Mucosa of rectum (tissue), 2 donors: ENCODE results near the gene CLASP1.

Experiments used
- H3K27ac ChIP-seq, 2 donors: one replicate each; pipeline ENCODE4 v1.7.0; 2013; ENCODE audit warnings: inconsistent platforms in 2 of 2, low read depth in 2 of 2, low read length in 2 of 2
- H3K27me3 ChIP-seq, 2 donors: one replicate each; pipeline ENCODE4 v1.7.0; 2013; ENCODE audit warnings: low read length in 2 of 2; ENCODE audit not compliant: control insufficient read depth in 2 of 2, insufficient read depth in 2 of 2
- H3K36me3 ChIP-seq, 2 donors: one replicate each; pipeline ENCODE4 v1.7.0; 2013; ENCODE audit warnings: low read length in 2 of 2; ENCODE audit not compliant: control insufficient read depth in 2 of 2, insufficient read depth in 2 of 2
- H3K4me1 ChIP-seq, 2 donors: one replicate each; pipeline ENCODE4 v1.7.0; 2013; ENCODE audit warnings: low read length in 2 of 2, mild to moderate bottlenecking in 1 of 2; ENCODE audit not compliant: control insufficient read depth in 2 of 2, insufficient read depth in 2 of 2
- H3K4me3 ChIP-seq, 2 donors: one replicate each; pipeline ENCODE4 v1.7.0; 2013; ENCODE audit warnings: low read length in 2 of 2
- H3K9ac ChIP-seq, 2 donors: one replicate each; pipeline ENCODE4 v1.7.0; 2013; ENCODE audit warnings: low read length in 2 of 2, low read depth in 1 of 2, mild to moderate bottlenecking in 1 of 2
- H3K9me3 ChIP-seq, 2 donors: one replicate each; pipeline ENCODE4 v1.7.0; 2013; ENCODE audit warnings: low read length in 2 of 2; ENCODE audit not compliant: control insufficient read depth in 2 of 2
- donor health status: healthy.
- donor health status: Normal muscosa, but diverticular disease.

CLASP1 gene

DNA sequence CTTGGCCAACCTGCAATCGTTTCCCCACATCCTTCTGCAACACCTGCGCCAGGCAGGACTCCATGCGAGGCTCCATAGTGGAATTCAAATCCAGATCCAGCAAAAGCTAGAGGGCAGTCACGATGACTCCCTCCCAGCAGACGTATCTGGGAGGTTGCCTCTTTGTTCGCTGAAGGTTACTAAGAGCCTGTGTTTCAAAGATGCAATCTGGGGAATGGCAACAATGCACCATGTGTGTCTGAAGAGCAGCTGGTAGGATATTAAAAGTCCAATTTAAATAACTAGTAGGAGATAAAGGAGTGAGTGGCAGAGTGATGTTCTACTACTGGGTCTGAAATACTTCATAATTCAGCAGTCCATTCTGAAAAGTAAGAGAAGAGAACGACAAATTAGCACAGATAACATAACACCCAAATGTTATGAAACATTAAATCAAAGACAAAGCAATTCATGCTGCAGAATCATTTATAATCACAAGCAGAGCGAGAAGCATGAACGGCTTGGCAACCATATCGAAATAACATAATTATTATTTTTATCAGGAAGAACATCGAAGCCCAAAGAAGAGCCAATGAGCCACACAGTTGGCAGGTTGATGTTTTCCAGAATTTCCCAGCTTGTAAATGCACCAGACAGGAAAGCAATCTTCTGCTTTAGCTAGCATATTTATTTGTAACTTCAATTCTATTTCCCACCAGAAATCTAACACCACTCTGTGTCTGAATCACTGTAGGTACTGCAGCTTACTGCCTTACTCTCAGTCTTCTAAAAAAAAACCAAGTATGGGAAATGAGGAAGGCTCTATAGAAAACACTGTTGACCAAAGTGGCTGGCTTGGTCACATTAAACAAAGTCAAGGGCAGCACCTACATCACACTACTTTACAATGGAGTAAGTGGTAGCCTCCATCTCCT, 43.2 kb downstream of the CLASP1 start:
- Histone ChIP-seq H3K9me3 (no peaks in the 10 kb centered on the region), H3K4me1 (no peaks in the 10 kb centered on the region), H3K9ac (no peak overlapping the region), H3K27me3 (no peaks in the 10 kb centered on the region), H3K27ac (no peak overlapping the region), H3K36me3 (peaks cover 5 to 6% of the 10 kb centered on the region in 2 donors), H3K4me3 (no peak overlapping the region)

DNA sequence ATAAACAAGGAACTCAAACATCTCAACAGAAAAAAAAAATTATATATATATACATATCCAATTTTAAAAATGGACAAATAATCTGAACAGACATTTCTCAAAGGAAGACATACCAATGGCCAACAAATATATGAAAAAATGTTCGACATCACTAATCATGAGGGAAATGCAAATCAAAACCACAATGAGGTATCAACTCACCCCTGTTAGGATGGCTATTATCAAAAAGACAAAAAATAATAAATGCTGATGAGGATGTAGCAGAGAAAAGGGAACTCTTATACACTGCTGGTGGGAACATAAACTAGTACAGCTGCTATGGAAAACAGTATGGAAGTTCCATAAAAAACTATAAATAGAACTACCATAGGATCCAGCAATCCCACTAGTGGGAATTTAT, 46.1 kb downstream of the CLASP1 start:
- H3K4me1 ChIP-seq = no peaks in the 10 kb centered on the region
- H3K27ac ChIP-seq = no peak overlapping the region
- H3K27me3 ChIP-seq = no peaks in the 10 kb centered on the region
- peaks cover 5 to 6% of the 10 kb centered on the region in 2 donors for H3K36me3 ChIP-seq
- no peak overlapping the region for H3K4me3 ChIP-seq
- H3K9me3 ChIP-seq = no peaks in the 10 kb centered on the region
- H3K9ac ChIP-seq = no peak overlapping the region

DNA sequence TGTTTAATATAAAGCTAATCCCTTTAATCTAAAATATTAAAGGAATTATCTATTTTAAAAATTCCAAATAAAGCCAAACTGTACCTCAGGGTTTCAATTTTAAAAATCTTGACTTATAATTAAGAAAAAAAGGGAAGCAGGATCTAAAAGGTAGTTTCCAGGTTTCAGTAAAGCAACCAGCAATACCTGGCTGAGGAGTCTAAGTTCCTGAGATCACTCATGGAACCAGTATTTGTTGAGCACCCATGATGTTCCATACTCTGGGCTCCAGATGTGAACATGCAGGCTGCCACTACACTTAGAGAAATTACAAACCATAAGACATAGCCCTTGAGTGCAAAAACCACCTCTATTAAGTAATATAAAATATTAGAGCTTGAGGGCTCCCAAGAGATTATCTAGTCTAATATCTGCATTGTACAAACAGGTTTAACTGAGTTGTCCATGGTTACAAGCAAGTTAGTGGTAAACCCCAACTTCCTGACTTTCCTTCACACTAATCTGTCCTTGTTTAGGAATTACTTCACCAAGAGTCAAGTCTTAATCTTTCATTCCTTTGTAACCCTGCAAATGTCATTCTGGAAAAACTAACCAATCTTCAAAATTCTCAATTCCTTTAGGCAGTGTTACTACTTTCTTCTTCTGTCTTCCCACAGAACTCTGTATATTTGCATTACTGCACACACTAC, 49.2 kb downstream of the CLASP1 start:
- H3K27ac ChIP-seq = no peak overlapping the region
- H3K36me3 ChIP-seq = no peaks in the 10 kb centered on the region
- no peak overlapping the region for H3K9ac ChIP-seq

DNA sequence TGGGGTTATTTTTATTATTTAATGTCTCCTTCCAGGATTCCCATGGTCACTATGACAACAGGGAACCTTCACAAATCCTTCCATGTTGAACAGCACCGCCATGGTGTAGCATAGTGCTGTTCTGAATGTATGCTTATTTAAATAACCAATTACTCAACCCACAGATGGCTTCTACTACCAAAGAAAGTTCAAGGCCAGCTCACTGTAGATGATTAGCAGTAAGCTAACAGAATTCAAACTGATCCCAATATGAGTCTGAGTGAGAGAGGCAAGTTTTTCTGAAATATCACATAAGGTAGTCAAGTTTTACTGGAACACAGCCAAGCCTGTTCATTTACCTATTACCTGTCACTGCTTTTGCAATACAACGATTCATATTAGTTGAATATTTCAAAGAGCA, 51.2 kb downstream of the CLASP1 start:
- Histone ChIP-seq H3K9ac (no peak overlapping the region), H3K27ac (no peak overlapping the region), H3K4me3 (no peak overlapping the region), H3K9me3 (no peaks in the 10 kb centered on the region), H3K36me3 (no peaks in the 10 kb centered on the region), H3K4me1 (peaks cover 2 to 6% of the 10 kb centered on the region in 2 donors), H3K27me3 (no peaks in the 10 kb centered on the region)

More for the DNA sequence above, 49.2 kb downstream of the CLASP1 start:
- Histone ChIP-seq H3K4me1 (peaks cover 2 to 6% of the 10 kb centered on the region in 2 donors), H3K27me3 (no peaks in the 10 kb centered on the region), H3K9me3 (no peaks in the 10 kb centered on the region), H3K4me3 (no peak overlapping the region)

DNA sequence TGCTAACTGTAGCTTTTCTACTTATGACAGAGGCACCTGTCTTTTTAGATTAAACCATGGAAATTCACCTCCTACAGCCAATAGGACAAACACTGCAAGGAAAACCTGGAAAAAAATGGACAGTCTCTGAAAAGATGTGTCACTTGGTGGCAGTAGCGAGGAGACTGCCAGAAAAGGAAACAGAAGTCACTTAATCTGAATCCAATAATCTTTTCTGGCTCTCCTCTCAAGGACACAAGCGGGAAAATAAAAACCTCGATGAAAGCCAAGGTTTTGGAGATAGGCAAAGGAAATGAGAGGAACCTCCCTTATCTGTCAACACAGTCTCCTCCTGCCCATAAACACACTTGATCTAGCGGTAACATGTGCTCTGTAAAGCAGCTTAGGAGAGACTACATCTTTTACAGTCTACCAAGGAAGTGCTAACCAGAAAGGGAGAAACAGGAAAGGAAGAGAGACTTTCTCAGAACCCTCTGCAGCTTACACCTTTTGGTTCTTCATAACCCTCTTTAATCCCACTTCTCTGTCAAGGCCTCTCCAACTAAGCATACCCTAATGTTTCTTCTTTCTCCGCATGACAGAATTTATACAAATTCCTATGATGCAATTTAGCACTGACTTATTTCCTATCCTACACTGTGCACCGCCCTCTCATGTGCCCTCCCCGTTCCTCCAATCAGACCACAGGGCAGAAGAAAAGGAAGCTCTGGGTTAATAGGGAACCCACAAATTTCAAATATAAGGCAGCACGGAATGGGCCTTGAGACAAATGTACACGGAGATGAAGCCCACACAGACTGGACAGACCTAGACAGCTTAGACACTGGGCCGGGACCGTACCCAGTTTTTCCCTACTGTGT, 52.8 kb downstream of the CLASP1 start:
- Histone ChIP-seq H3K4me3 (peak overlapping the region in 1 of 2 donors; percentile 39), H3K36me3 (no peaks in the 10 kb centered on the region), H3K4me1 (peaks cover 2 to 6% of the 10 kb centered on the region in 2 donors), H3K27ac (peak overlapping the region in 1 of 2 donors; percentile 39), H3K9me3 (no peaks in the 10 kb centered on the region), H3K9ac (no peak overlapping the region), H3K27me3 (no peaks in the 10 kb centered on the region)

DNA sequence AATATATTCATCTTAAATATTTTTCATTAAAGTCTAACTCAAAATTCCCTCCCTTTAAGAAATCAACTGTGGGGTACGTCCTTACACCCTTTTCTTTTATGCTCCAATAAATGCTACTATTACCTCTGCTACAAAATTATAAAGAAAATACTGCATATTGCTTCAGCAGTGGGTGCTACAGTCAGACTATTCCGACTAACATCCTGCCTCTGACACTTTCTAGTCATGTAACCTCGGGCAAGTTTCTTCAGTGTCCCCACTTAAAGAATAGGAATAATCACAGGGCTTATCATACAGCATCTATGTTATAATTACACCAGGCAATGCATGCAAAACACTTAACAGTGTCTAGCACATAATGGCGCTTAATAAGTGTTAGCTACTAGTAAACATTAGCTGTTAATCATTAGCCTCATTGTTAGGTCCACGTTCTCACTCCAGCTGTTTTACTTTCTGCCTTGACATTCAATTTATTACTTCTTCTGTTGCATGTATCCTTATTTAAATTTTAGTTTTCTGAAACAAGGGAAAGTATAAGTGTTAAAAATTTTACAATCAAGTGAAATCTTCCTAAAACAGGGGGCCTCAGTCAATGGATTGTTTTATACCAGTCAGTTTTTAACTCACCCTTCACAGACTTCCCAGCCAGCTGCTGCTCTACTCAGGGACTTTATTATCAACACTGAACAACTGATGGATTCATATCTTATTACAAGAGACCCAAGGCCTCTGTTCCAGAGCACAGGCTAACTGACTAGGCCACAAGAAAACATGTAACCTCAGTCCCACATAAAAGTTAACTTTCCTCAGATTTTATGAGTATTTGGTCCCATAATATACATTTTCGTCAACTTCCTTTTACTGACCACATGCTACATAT, 54.0 kb downstream of the CLASP1 start:
- H3K9me3 ChIP-seq = no peaks in the 10 kb centered on the region
- peaks cover 2 to 6% of the 10 kb centered on the region in 2 donors for H3K4me1 ChIP-seq
- H3K4me3 ChIP-seq = no peak overlapping the region
- H3K36me3 ChIP-seq = no peaks in the 10 kb centered on the region
- H3K9ac ChIP-seq = no peak overlapping the region
- H3K27me3 ChIP-seq = no peaks in the 10 kb centered on the region
- no peak overlapping the region for H3K27ac ChIP-seq

DNA sequence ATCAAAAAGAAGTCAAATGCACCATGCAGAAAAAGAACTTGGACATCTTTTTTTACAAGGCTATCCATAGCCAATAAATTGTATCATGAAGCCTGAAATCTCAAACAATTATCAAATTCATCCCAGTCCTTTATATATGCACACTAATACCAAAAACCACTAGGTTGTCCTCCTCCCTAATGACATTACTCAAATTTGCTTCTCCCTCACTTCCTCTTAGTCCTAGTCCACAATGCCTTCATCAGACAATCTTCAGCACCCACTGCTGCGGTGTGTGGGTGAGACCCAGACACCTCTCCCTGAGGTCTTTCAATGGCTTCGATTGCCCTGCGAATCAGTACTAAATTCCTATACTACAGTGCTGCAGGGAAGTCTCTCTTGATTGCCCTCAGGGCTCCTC, 58.1 kb downstream of the CLASP1 start:
- Histone ChIP-seq H3K4me3 (no peak overlapping the region), H3K9ac (no peak overlapping the region), H3K4me1 (no peaks in the 10 kb centered on the region), H3K27ac (no peak overlapping the region), H3K27me3 (no peaks in the 10 kb centered on the region), H3K36me3 (no peaks in the 10 kb centered on the region), H3K9me3 (no peaks in the 10 kb centered on the region)

DNA sequence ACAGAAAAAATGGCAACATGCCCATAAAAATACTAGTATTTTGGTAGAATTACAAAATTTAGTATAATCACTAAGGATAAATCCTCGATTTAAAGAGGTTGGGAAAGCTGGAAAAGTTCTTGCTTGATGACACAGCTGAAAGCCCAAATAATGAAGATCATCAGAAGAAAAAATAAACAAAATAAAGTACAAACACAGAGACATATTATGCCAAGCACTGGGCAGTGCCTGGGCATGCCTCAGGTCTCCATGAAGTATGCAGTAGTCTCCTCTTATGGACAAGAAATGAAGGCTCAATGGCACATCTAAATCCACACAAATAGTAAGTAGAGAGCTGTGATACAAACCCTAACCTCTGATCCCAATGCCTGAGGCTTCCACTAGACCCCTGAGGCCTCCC, 60.9 kb downstream of the CLASP1 start:
- Histone ChIP-seq H3K9me3 (no peaks in the 10 kb centered on the region), H3K36me3 (no peaks in the 10 kb centered on the region), H3K27me3 (no peaks in the 10 kb centered on the region), H3K4me1 (no peaks in the 10 kb centered on the region), H3K27ac (no peak overlapping the region), H3K9ac (no peak overlapping the region), H3K4me3 (no peak overlapping the region)

DNA sequence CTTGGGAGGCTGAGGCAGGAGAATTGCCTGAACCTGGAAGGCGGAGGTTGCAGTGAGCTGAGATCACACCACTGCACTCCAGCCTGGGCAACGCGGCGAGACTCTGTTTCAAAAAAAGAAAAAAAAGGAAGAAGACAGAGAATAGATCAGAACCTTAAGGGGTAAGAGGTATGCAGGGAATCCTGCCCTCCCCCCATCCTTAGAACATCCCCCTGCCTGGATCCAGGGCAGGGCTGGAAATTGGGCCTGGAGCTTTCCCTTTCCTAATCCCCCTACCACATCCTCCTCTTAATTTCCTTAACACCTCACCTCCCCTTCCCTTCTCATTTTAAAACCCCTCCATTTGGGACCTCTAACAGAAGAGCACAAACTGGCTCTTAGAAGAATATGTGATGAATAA, 62.1 kb downstream of the CLASP1 start:
- no peaks in the 10 kb centered on the region for H3K4me1 ChIP-seq
- no peaks in the 10 kb centered on the region for H3K27me3 ChIP-seq
- no peaks in the 10 kb centered on the region for H3K9me3 ChIP-seq
- H3K36me3 ChIP-seq = no peaks in the 10 kb centered on the region
- H3K9ac ChIP-seq = no peak overlapping the region
- no peak overlapping the region for H3K27ac ChIP-seq
- H3K4me3 ChIP-seq = no peak overlapping the region
